Esophagus squamous epithelium (tissue), 4 donors: ENCODE results near the gene RAB20.

Experiments used
- CTCF ChIP-seq, 6 experiments: fragments of 450-650 bp in 4 of 6; fragments of 200-600 bp in 2 of 6; sonication (generic) in 2 of 6; IDR thresholded peaks; one replicate each; pipeline ENCODE4 v1.5.1; 2016 to 2019; ENCODE audit warnings: antibody characterized with exemption in 6 of 6, mild to moderate bottlenecking in 4 of 6, moderate library complexity in 4 of 6
- POLR2A ChIP-seq, 4 donors: fragments of 450-650 bp; IDR thresholded peaks; one replicate each; pipeline ENCODE4 v1.6.1; 2017; ENCODE audit warnings: antibody characterized with exemption in 4 of 4, mild to moderate bottlenecking in 4 of 4, moderate library complexity in 3 of 4

- TF ChIP-seq CTCF (IDR thresholded peaks at IDR 0.05) (no peak), POLR2A (IDR thresholded peaks at IDR 0.05) (no peak)
Measured at GRCh38 chr13:110576070-110576394, 14.5 kb upstream of the RAB20 start.
